LHCN-M2 (cell line): ENCODE data around the gene PRKCH. TPM values are rescaled to one million over a fixed set of nuclear protein-coding genes. Genes with fewer than 3 reads are reported as not detected.

Experiments
- DNase-seq: peaks from one replicate; pipeline ENCODE4 v3.0.0-alpha.2; 2012; ENCODE audit warnings: low read depth
- total RNA-seq: library from RNA; depleted of rRNA; stranded (reverse); fragments of >200 nt; gene quantifications from 2 replicates; pipeline ENCODE4 v1.2.3, GENCODE V29; 2014

PRKCH gene
- total RNA-seq, 1 experiment from 2014 or later = 13.8 TPM

GRCh38 chr14:61420326-61420725, 98.9 kb downstream of the PRKCH start:
- peak; percentile 59 for DNase-seq

GRCh38 chr14:61421212-61421923, 100.0 kb downstream of the PRKCH start:
- no peak for DNase-seq

GRCh38 chr14:61426048-61426447, 104.7 kb downstream of the PRKCH start:
- no peak for DNase-seq

GRCh38 chr14:61428261-61428660, 106.9 kb downstream of the PRKCH start:
- DNase-seq = no peak

GRCh38 chr14:61429316-61429715, 107.9 kb downstream of the PRKCH start:
- DNase-seq = no peak

- DNase-seq = no peak
Observed at GRCh38 chr14:61430066-61430757, 108.8 kb downstream of the PRKCH start.

- DNase-seq = no peak
Observed at GRCh38 chr14:61433169-61433568, 111.8 kb downstream of the PRKCH start.

GRCh38 chr14:61433828-61434227, 112.4 kb downstream of the PRKCH start:
- DNase-seq = no peak

GRCh38 chr14:61434311-61434710, 112.9 kb downstream of the PRKCH start:
- no peak for DNase-seq

- no peak for DNase-seq
Observed at GRCh38 chr14:61435563-61436337, 114.4 kb downstream of the PRKCH start.

- DNase-seq = no peak
Observed at GRCh38 chr14:61437381-61437780, 116.0 kb downstream of the PRKCH start.

GRCh38 chr14:61438036-61438435, 116.7 kb downstream of the PRKCH start:
- DNase-seq = no peak

- DNase-seq = no peak
Observed at GRCh38 chr14:61438497-61438859, 117.1 kb downstream of the PRKCH start.

- DNase-seq = peak; percentile 44
Observed at GRCh38 chr14:61438860-61439765, 117.7 kb downstream of the PRKCH start.

GRCh38 chr14:61439779-61440418, 118.5 kb downstream of the PRKCH start:
- DNase-seq = no peak

GRCh38 chr14:61443481-61443880, 122.1 kb downstream of the PRKCH start:
- DNase-seq = no peak

GRCh38 chr14:61444215-61444768, 122.9 kb downstream of the PRKCH start:
- no peak for DNase-seq

- DNase-seq = no peak
Observed at GRCh38 chr14:61451491-61451890, 130.1 kb downstream of the PRKCH start.

GRCh38 chr14:61451891-61452400, 130.6 kb downstream of the PRKCH start:
- no peak for DNase-seq

- no peak for DNase-seq
Observed at GRCh38 chr14:61452452-61452851, 131.1 kb downstream of the PRKCH start.
